A549 treated with RU486 at 1 μM for 4 hours (cell line): ENCODE results near the gene SOX11. TPM values are rescaled to one million over a fixed set of nuclear protein-coding genes. Genes with fewer than 3 reads are reported as not detected.

ENCODE experiments used
- total RNA-seq: library from RNA; stranded (reverse); fragments of 200-300 nt; extraction: Qiagen RNA extraction; gene quantifications from 5 replicates; pipeline ENCODE4 v1.2.3, GENCODE V29; 2022; ENCODE audit warnings: low read depth

Gene SOX11
- not detected in 5 replicates for total RNA-seq

GRCh38 chr2:5691985-5692529 lies at the start of gene SOX11:
Gene SOX11 (plus strand): TSS chr2:5692384. CDS start chr2:5692722, 338 bp downstream.

